Fibroblast of lung (primary cell): ENCODE measurements around the gene CTF1. TPM values are rescaled to one million over a fixed set of nuclear protein-coding genes. Genes with fewer than 3 reads are reported as not detected.

Experiments used
- DNase-seq, 2 donors: peaks; one replicate each; pipeline versions ENCODE4 v3.0.0 to v3.0.0-alpha.2; 2010; ENCODE audit warnings: low read depth in 2 of 2
- H2AFZ ChIP-seq: 2 replicates; pipeline ENCODE4 v1.5.1; 2012; ENCODE audit warnings: low read length, control low read depth, inconsistent platforms
- H3K27ac ChIP-seq: 2 replicates; pipeline ENCODE4 v1.5.1; 2011; ENCODE audit warnings: low read length, control low read depth; ENCODE audit not compliant: insufficient read depth
- H3K27me3 ChIP-seq: 2 replicates; pipeline ENCODE4 v1.5.1; 2011; ENCODE audit warnings: mild to moderate bottlenecking, low read length; ENCODE audit not compliant: control insufficient read depth, insufficient read depth
- H3K36me3 ChIP-seq: 2 replicates; pipeline ENCODE4 v1.5.1; 2011; ENCODE audit warnings: low read length; ENCODE audit not compliant: control insufficient read depth, insufficient read depth
- H3K4me1 ChIP-seq: 2 replicates; pipeline ENCODE4 v1.5.1; 2011; ENCODE audit warnings: low read length; ENCODE audit not compliant: control insufficient read depth, insufficient read depth; ENCODE audit errors: extremely low read depth
- H3K4me2 ChIP-seq: 2 replicates; pipeline ENCODE4 v1.5.1; 2011; ENCODE audit warnings: low read length, control low read depth; ENCODE audit not compliant: insufficient read depth; ENCODE audit errors: extremely low read depth
- H3K4me3 ChIP-seq, 4 experiments: fragments of 200-600 bp in 1 of 4; sonication (generic) in 1 of 4; replicated peaks in 1 of 4; 2 replicates each; pipeline ENCODE4 v1.5.1; 2011 to 2016; ENCODE audit warnings: low read length in 4 of 4, low read depth in 3 of 4, mild to moderate bottlenecking in 3 of 4, control low read depth in 2 of 4, inconsistent platforms in 1 of 4, mixed read lengths in 1 of 4; ENCODE audit not compliant: insufficient read depth in 1 of 4; ENCODE audit errors: control extremely low read depth in 1 of 4
- H3K79me2 ChIP-seq: 2 replicates; pipeline ENCODE4 v1.5.1; 2012; ENCODE audit warnings: mild to moderate bottlenecking, low read length, inconsistent platforms; ENCODE audit not compliant: control insufficient read depth, insufficient read depth
- H3K9ac ChIP-seq: 2 replicates; pipeline ENCODE4 v1.5.1; 2011; ENCODE audit warnings: mild to moderate bottlenecking, low read length, control low read depth; ENCODE audit not compliant: insufficient read depth
- H3K9me3 ChIP-seq: 2 replicates; pipeline ENCODE4 v1.5.1; 2012; ENCODE audit warnings: low read depth, low read length; ENCODE audit not compliant: control insufficient read depth, insufficient read depth
- H4K20me1 ChIP-seq: 2 replicates; pipeline ENCODE4 v1.5.1; 2011; ENCODE audit warnings: low read length; ENCODE audit not compliant: control insufficient read depth, insufficient read depth; ENCODE audit errors: extremely low read depth
- EZH2 ChIP-seq: IDR thresholded peaks from 2 replicates; pipeline ENCODE4 v1.5.1; 2012; ENCODE audit warnings: low read length, control low read depth, mild to moderate bottlenecking; ENCODE audit errors: missing control alignments
- polyA plus RNA-seq, 2 donors: library from polyadenylated mRNA; depleted of rRNA in 1 of 2; stranded (reverse) in 1 of 2; unstranded in 1 of 2; fragments of >200 nt; gene quantifications; 2 replicates each; pipeline ENCODE4 v1.2.1, GENCODE V29; 2011 to 2012; ENCODE audit warnings: missing spikeins in 1 of 2
- total RNA-seq: library from RNA; depleted of rRNA; stranded (reverse); fragments of >200 nt; gene quantifications from 2 replicates; pipeline ENCODE4 v1.2.1, GENCODE V29; 2014
- TF ChIP-seq, protein P1 (sequence below), 2 donors: IDR thresholded peaks in 1 of 2; conservative IDR thresholded peaks in 1 of 2; 1 replicate in 1 of 2; 2 replicates in 1 of 2; pipeline ENCODE4 v1.5.1; 2011 to 2012; ENCODE audit warnings: low read length in 2 of 2, control low read depth in 1 of 2, inconsistent platforms in 1 of 2, low read depth in 1 of 2, mild to moderate bottlenecking in 1 of 2

The CTF1 gene
- total and polyA plus RNA-seq, 2 donors (not counting 1 experiment from before 2014, with no cell fraction given) = 5.3 to 8.8 TPM

DNA sequence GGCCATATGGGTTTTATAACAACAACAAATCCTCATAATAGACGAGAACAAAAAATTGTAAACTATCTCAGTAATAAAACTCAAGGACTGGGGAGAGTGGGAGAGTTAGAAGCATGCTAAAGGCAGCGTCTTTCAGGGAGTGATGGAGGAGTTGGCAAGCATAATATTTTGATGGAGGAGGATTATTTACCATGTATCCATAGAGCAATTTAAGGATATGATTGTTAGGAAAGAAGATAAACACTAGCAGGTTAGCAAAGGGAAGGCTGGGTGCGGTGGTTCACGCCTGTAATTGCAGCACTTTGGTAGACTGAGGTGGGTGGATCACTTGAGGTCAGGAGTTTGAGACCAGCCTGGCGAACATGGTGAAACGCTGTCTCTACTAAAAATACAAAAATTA, 30.4 kb upstream of the CTF1 start:
- Histone ChIP-seq H3K27me3 (no peaks in the 10 kb centered on the region), H4K20me1 (no peaks in the 10 kb centered on the region), H3K27ac (no peak overlapping the region), H3K4me2 (no peak overlapping the region), H3K4me3 (no peak overlapping the region), H3K9ac (no peak overlapping the region), H3K79me2 (no peaks in the 10 kb centered on the region), H2AFZ (no peak overlapping the region), H3K36me3 (no peaks in the 10 kb centered on the region), H3K9me3 (no peaks in the 10 kb centered on the region), H3K4me1 (no peaks in the 10 kb centered on the region)
- no peak for DNase-seq
- no peak for TF ChIP-seq EZH2
- TF ChIP-seq, protein P1, sequence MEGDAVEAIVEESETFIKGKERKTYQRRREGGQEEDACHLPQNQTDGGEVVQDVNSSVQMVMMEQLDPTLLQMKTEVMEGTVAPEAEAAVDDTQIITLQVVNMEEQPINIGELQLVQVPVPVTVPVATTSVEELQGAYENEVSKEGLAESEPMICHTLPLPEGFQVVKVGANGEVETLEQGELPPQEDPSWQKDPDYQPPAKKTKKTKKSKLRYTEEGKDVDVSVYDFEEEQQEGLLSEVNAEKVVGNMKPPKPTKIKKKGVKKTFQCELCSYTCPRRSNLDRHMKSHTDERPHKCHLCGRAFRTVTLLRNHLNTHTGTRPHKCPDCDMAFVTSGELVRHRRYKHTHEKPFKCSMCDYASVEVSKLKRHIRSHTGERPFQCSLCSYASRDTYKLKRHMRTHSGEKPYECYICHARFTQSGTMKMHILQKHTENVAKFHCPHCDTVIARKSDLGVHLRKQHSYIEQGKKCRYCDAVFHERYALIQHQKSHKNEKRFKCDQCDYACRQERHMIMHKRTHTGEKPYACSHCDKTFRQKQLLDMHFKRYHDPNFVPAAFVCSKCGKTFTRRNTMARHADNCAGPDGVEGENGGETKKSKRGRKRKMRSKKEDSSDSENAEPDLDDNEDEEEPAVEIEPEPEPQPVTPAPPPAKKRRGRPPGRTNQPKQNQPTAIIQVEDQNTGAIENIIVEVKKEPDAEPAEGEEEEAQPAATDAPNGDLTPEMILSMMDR (conservative IDR thresholded peaks at IDR 0.05 in 1 of 2, IDR thresholded peaks at IDR 0.05 in 1 of 2; ENCODE audit: low read depth in 1 of 2, low read length in 2 of 2) = no peak

DNA sequence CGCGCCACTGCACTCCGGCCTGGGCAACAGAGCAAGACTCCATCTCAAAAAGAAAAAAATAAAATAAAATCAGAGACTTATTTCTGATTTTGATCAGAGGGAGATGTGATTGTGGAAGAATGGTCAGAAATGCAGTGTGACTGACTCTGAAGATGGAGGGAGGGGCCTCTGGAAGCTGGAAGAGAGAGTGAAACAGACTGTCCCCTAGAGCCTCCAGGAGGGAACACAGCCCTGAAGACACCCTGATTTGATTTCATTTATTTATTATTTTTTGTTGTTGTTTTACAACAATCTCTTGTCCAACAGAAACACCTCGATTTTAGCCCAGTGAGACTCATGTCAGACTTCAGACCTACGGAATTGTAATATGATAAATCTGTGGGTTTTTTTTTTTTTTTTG, 28.7 kb upstream of the CTF1 start:
- Histone ChIP-seq H4K20me1 (no peaks in the 10 kb centered on the region), H3K4me2 (no peak overlapping the region), H3K27me3 (no peaks in the 10 kb centered on the region), H3K36me3 (no peaks in the 10 kb centered on the region), H2AFZ (no peak overlapping the region), H3K27ac (no peak overlapping the region), H3K4me1 (no peaks in the 10 kb centered on the region), H3K4me3 (no peak overlapping the region), H3K79me2 (no peaks in the 10 kb centered on the region), H3K9ac (no peak overlapping the region), H3K9me3 (no peaks in the 10 kb centered on the region)
- peak in 1 of 2 donors; percentile 16 for DNase-seq
- TF ChIP-seq, protein P1 (conservative IDR thresholded peaks at IDR 0.05 in 1 of 2, IDR thresholded peaks at IDR 0.05 in 1 of 2; ENCODE audit: low read depth in 1 of 2, low read length in 2 of 2) = peak; percentile 22 to 32
- TF ChIP-seq EZH2 = no peak

DNA sequence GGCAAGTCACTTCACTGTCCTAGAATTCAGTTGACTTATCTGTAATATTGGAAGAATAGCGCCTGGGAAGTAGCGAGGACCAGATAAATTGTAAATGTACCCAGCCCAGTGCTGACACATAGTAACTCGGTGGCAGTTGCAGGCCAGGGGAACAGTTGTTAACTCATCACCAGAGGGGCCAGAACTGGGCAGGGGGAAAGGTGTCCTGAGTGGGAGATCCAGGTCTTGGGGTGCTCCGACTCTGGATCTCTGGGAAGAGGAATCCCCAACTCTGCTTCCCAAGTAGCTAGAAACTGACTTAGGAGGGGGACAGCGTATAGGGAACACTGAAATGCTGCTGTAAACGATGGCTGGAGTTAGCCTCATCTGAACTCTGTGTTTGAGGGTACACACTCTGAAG, 25.5 kb upstream of the CTF1 start:
- no peaks in the 10 kb centered on the region for H3K27me3 ChIP-seq

More for the DNA sequence above, 25.5 kb upstream of the CTF1 start:
- peaks cover 2% of the 10 kb centered on the region for H3K79me2 ChIP-seq
- H3K36me3 ChIP-seq = no peaks in the 10 kb centered on the region
- H3K9me3 ChIP-seq = no peaks in the 10 kb centered on the region
- H3K9ac ChIP-seq = no peak overlapping the region
- no peak overlapping the region for H3K4me2 ChIP-seq
- no peaks in the 10 kb centered on the region for H4K20me1 ChIP-seq
- H3K4me3 ChIP-seq = no peak overlapping the region
- DNase-seq = no peak
- TF ChIP-seq, protein P1 (conservative IDR thresholded peaks at IDR 0.05 in 1 of 2, IDR thresholded peaks at IDR 0.05 in 1 of 2; ENCODE audit: low read depth in 1 of 2, low read length in 2 of 2) = no peak
- no peak for TF ChIP-seq EZH2
- H3K27ac ChIP-seq = no peak overlapping the region
- H3K4me1 ChIP-seq = no peaks in the 10 kb centered on the region
- no peak overlapping the region for H2AFZ ChIP-seq
